OCI-LY1 (cell line): ENCODE data around the gene KCP.

Experiments
- CTCF ChIP-seq: fragments of 200-600 bp; sonication (generic), shearing (Covaris generic); IDR thresholded peaks from 2 replicates; pipeline ENCODE4 v1.5.1; 2017; ENCODE audit warnings: mild to moderate bottlenecking, antibody characterized with exemption, low read length, moderate library complexity, mixed read lengths
- EZH2 ChIP-seq: fragments of 200-600 bp; sonication (generic), shearing (Covaris generic); IDR thresholded peaks from 2 replicates; pipeline ENCODE4 v1.8.0; 2017; ENCODE audit warnings: borderline replicate concordance, mixed run types, mild to moderate bottlenecking, antibody characterized with exemption, low read length, moderate library complexity, mixed read lengths

GRCh38 chr7:128959296-128959695 is 48.8 kb upstream of the KCP start:
- TF ChIP-seq CTCF (no peak), EZH2 (no peak)
